OCI-LY7 (cell line): ENCODE data around the gene TAS1R2.

ENCODE experiments used
- EZH2phosphoT487 ChIP-seq: fragments of 200-600 bp; sonication (generic); IDR thresholded peaks from 2 replicates; pipeline ENCODE4 v1.6.1; 2018; ENCODE audit warnings: low read depth, borderline replicate concordance, mild to moderate bottlenecking, mixed run types, antibody characterized with exemption, low read length, moderate library complexity, mixed read lengths
- TF ChIP-seq, protein P1 (sequence below): fragments of 200-600 bp; sonication (generic); conservative IDR thresholded peaks from 2 replicates; pipeline ENCODE4 v1.5.1; 2014; ENCODE audit warnings: mild to moderate bottlenecking, antibody characterized with exemption, low read length, moderate library complexity, mixed read lengths

- TF ChIP-seq, protein P1, sequence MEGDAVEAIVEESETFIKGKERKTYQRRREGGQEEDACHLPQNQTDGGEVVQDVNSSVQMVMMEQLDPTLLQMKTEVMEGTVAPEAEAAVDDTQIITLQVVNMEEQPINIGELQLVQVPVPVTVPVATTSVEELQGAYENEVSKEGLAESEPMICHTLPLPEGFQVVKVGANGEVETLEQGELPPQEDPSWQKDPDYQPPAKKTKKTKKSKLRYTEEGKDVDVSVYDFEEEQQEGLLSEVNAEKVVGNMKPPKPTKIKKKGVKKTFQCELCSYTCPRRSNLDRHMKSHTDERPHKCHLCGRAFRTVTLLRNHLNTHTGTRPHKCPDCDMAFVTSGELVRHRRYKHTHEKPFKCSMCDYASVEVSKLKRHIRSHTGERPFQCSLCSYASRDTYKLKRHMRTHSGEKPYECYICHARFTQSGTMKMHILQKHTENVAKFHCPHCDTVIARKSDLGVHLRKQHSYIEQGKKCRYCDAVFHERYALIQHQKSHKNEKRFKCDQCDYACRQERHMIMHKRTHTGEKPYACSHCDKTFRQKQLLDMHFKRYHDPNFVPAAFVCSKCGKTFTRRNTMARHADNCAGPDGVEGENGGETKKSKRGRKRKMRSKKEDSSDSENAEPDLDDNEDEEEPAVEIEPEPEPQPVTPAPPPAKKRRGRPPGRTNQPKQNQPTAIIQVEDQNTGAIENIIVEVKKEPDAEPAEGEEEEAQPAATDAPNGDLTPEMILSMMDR = no peak
- TF ChIP-seq EZH2phosphoT487 = no peak
These were observed 16.3 kb upstream of the TAS1R2 start for GRCh38 chr1:18875796-18876128.
